ENCODE data around the gene MMP17.
"Not testable (repeated sequence)": the region's sequence is repeated elsewhere in the genome, so short reads cannot be mapped to it uniquely, and the experiment has no call there.

Gene MMP17

DNA sequence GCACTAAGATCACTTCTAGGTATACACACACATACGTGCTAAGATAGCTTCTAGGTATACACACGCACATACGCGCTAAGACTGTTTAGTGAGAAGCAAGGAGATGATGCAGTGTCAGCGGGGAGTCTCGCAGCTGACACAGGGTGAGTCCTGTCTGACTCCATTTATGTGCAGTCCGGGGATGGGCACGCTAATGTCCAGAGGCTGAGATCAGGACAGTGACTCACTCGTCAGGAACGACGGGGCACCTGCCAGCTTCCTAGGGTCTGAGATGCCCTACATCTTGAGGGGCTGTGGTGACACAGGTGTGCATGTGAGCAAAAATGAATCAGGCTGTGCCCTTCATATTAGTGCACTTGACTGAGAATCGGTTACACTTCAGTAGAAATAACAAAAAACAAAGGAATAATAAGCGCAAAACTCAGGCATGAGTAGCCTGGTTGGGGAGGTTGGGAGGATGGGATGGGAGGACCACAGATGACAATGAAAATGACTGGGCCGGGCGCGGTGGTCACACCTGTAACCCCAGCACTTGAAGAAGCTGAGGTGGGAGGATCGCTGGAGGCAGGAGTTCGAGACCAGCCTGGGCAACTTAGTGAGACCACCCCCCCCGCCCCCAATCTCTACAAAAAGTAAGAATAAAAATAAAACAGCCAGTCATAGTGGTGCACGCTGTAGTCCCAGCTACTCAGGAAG is 37.1 kb downstream of the MMP17 start:
- DNase-seq (ENCODE audit: low spot score): no peak

DNA sequence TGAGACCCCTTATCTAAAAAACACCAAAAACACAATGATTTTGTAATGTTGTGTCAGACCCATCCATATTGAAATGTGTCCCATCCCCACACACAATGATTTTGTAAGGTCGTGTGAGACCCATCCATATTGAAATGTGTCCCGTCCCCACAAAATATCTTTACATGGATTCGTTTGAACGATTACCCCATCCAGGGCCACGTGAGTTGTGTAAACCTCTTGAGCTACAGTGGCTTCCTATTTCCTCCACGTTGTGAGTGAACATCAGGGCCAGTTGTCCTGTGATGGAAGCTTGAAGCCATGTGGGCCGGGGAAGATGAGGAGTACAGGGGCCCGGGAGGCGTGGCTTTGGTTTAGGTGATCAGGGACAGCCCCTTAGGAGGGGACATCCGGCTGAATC is 39.3 kb downstream of the MMP17 start:
- no peak for DNase-seq (ENCODE audit: low spot score)

DNA sequence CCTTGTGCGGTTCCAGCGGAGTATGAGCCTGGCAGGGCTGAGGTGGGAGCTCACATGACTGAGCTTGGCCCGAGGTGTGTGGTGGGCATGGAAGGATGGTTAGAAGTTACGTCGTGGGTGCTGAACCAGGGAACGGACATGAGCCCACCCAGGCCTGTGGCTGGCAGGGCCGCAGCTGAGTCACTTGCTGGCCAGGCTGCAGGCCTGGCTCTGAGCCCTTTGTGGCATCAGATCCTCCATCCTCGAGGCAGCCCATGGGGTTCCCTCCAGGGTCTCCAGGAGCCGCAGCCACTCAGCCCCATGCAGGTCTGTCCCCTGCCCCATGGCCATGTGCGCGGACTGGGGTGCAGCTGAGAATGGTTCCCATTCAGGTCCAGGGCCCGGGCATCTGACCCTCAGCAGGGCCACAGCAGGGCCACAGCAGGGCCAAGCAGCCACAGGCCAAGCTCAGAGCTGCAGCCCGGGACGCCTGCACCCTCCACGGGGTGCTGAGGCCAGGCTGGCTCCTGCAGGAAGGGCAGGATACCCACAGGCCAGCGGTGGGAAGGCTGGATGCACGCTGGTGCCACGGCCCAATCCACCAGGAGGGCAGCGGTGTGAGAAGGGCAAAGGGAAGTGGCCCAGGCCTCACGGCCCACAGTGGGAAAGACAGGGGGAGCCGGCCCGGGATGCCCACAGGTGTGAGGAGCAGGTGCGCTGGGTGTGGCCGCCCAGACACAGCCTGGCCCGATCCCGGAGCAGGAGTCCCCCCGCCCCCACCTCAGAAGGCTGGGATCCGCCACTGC is 39.9 kb downstream of the MMP17 start:
- no peak for DNase-seq (ENCODE audit: low spot score)

DNA sequence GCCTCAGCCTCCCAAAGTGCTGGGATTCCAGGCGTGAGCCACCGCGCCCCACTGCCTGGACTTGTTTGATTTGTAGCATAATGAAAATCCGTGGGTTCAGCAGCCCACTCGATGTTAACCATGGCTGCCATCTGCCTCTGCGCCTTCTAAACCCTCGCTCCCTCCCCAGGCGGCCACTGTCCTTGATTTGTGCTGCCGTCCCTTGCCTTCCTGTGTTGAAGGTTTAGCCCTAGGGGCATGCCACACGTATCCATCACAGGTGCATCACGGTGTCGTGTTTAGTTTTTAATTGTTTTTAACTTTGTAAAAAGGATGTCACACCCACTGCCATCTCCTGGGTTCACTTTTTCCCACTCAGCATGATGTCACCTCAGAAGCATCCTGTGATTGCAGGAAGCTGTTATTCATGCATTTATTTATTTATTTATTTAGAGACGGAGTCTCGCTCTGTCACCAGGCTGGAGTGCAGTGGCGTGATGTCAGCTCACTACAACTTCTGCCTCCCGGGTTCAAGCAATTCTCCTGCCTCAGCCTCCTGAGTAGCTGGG is 41.8 kb downstream of the MMP17 start:
- no peak for DNase-seq (ENCODE audit: low spot score)

DNA sequence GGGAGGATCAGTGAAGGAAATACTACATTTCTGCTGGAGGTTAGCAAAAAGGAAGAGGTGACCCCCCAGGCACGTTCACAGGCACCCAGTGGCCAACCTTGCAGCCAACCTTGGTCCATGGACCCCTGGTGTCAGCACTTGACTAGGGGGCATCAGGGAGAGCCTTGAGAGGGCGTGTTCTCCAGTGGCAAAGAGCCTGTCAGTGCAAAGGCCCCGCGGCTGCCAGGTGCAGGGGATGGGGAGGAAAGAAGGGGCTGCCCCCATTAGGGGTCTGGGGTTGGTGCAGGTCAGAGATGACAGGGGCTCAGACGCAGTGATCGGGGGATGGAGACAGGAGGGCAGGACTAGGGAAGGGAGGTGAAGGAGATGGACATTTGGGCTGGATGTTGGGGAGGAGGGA is 43.5 kb downstream of the MMP17 start:
- DNase-seq (ENCODE audit: low spot score): no peak

DNA sequence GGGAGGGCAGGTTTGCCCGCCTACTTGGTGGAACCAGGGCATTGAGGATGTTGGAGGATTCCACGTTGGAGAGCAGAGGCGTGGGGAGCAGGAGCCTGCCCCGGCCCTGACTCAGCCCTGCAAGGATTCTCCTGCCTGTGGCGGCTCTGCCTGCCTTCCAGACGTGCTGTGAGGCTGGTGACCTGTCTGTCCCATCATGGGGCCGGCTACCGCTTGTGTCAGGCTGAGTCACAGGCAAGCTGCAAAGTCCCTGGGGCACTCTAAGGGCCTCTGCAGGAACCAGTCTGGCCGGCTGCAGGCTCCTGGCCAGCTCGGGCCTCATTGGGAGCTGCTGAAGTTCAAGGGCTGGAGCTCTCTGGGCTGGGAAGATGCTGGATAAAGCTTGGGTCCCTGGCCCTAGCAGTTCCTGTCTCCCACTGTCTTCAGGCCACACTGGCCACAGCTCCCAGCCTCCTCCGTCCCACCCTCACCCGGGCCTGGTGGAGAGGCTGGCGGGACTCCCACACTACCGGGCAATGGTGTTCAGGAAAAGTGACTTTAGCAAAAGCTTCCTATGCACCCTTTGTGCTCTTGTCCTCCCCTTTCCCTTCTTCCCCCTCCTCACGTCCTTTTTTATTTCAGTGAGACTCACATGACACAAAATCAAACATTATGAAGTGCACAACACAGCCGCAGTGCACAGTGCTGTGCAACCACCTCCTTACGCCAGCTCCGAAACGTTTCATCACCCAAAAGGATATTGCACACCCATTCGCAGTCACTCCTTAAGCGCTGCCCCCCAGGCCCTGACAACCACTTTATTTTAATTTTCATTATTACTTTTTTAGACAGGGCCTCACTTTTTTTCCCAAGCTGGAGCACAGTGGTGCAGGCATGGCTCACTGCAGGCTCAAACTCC is 44.2 kb downstream of the MMP17 start:
- no peak for DNase-seq (ENCODE audit: low spot score)

DNA sequence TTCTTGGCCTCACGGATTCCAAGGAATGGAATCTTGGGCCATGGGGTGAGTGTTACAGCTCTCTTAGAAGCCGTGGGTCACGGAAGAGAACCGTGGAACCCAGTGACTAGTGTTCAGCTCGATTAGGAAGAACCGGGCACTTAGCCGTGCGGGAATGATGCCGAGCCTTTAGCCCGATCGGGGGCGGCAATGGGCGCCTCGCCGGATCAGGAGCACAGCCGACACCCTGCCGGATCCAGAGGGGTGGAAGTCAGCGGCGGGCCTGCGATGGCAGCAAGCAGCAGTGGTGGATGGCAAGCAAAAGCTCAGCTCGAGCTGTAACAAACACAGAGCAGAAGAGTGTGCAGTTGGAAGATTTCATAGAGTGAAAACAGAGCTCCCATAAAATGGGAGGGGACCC is 45.1 kb downstream of the MMP17 start:
- DNase-seq (ENCODE audit: low spot score): no peak

DNA sequence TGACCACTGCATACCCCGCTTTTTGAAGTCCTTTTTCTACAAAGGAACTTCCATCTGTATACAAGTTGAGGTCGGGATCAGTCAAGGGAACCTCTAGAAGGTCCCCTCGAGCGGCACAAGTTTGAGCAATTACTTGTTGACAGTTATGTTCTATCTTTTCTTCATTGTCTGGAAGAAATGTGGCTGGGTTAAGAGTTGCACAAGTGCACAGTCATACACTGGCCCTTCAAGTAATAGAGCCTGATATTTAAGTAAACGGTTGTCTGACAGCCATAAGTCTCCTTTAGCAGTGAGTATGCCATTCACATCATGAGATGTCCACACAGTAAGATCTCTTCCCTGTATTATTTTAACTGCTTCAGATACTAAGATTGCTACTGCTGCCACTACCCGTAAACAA is 46.8 kb downstream of the MMP17 start:
- not testable (repeated sequence) for DNase-seq (ENCODE audit: low spot score)

DNA sequence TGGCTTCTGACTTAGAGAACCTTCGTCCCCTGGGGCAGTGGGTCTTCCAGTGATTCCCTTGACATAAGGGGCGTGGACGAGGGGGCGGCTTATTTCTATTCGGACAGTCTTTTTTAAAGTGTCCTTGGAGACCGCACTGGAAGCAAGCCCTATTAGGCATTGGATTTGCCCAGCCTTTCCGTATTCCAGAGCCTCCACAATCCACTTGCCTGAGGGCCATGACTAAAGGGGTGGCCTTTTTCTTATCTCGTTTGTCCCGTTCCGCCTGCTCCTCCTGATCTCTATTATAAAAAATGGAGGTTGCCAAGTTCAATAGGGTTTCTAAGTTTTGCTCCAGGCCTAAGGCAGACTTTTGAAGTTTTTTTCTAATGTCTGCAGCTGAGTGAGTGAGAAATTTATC is 49.0 kb downstream of the MMP17 start:
- DNase-seq (ENCODE audit: low spot score): not testable (repeated sequence)

DNA sequence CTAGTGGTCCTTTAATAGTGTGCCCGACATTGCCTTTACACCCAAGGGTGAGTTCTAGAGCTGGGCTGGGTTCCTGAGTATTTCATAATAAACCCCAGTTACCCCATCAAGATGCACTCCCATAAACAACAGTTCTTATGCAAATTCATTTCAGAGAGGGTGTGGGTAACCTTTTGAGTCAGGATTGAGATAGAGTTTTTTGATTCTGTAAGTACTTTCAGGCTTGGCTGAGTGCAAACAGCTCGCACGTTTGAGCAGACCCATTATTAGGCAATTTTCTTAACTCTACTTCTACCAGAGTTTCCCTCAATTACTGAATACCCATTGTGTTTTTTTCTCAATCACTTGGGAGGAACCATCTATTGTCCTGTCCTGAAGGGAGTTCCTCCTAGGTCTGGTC is 50.2 kb downstream of the MMP17 start:
- not testable (repeated sequence) for DNase-seq (ENCODE audit: low spot score)

DNA sequence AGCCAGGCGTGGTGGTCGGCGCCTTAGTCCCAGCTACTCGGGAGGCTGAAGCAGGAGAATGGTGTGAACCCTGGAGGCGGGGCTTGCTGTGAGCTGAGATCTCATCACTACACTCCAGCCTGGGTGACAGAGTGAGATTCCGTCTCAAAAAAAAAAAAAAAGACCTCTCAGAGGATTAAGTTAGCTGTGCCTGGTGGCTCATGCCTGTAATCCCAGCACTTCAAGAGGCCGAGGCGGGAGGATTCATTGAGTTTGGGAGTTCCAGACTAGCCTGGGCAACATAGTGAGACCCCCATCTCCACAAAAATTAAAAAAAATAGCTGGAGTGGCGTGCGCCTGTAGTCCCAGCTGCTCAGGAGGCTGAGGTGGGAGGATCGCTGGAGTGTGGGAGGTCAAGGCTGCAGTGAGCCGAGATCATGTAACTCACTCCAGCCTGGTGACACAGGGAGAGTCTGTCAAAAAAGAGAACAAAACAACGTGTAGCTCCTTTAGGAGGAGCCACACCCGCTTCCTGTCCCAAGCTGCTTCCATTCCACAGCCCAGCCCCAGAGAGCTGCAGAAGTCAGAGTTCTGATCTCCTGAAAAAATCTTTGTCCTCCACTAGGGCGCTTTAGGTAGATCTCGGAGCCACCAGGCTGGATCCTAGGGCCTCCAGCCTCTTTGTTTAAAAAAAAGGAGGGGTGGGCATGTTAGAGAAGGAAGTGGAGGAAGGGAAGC is 54.8 kb downstream of the MMP17 start:
- no peak for DNase-seq (ENCODE audit: low spot score)

DNA sequence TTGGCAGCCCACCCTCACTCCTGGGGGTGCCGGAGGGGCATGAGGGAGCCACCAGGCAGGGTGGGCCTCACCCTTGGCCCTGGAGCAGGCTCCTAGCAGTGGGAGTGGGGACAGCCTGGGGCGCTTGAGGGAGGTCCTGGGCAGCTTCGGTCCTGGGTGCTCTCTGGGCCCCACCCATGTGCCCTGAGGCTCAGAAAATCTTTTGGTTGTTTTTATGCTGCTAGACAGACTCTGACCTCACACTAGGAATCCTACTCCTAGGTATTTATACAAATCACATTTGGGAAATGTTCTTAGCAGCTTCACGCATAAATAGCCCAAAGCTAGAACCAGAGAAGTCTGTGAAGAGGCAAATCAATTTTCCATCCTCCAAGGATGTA is 55.3 kb downstream of the MMP17 start:
- DNase-seq (ENCODE audit: low spot score): no peak

DNA sequence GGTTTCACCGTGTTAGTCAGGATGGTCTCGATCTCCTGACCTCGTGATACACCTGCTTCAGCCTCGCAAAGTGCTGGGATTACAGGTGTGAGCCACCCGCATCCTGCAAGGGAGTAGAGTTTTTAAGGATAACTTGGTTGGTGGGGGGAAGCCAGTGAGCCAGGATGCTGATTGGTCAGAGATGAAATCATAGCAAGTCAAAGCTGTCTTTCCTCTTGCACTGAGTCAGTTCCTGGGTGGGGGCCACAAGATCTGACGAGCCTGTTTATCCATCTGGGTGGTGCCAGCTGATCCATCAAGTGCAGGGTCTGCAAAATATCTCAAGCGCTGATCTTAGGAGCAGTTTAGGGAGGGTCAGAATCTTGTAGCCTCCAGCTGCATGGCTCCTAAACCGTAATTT is 56.9 kb downstream of the MMP17 start:
- not testable (repeated sequence) for DNase-seq (ENCODE audit: low spot score)

DNA sequence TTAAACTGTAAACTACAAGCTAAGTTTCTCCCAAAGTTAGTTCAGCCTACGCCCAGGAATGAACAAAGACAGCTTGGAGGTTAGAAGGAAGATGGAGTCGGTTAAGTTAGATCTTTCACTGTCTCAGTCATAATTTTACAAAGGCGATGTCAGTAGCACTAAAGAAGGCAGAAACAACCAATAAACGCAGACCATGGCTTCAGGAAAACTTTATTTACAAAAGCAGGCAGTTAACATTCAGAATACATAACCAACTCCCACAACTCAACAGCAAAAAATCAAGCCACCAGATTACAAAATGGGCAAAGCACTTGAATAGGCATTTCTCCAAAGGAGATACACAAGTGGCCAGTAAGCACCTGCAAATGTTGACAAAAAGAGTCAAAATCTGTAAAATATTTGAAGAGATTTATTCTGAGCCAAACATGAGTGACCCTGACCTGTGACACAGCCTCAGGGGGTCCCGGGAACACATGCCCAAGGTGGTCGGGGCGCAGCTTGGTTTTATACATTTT is 57.4 kb downstream of the MMP17 start:
- no peak for DNase-seq (ENCODE audit: low spot score)

DNA sequence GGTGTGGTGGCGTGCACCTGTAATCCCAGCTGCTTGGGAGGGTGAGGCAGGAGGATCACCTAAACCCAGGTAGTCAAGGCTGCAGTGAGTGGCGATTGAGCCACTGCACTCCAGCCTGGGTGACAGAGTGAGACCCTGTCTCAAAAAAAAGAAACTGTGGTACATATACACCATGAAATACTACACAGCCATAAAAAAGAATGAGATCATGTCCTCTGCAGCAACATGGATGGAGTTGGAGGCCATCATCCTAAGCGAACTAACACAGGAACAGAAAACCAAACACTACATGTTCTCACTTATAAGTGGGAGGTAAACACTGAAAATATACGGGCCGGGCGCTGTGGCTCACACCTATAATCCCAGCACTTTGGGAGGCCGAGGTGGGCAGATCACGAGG is 63.5 kb downstream of the MMP17 start:
- not testable (repeated sequence) for DNase-seq (ENCODE audit: low spot score)

DNA sequence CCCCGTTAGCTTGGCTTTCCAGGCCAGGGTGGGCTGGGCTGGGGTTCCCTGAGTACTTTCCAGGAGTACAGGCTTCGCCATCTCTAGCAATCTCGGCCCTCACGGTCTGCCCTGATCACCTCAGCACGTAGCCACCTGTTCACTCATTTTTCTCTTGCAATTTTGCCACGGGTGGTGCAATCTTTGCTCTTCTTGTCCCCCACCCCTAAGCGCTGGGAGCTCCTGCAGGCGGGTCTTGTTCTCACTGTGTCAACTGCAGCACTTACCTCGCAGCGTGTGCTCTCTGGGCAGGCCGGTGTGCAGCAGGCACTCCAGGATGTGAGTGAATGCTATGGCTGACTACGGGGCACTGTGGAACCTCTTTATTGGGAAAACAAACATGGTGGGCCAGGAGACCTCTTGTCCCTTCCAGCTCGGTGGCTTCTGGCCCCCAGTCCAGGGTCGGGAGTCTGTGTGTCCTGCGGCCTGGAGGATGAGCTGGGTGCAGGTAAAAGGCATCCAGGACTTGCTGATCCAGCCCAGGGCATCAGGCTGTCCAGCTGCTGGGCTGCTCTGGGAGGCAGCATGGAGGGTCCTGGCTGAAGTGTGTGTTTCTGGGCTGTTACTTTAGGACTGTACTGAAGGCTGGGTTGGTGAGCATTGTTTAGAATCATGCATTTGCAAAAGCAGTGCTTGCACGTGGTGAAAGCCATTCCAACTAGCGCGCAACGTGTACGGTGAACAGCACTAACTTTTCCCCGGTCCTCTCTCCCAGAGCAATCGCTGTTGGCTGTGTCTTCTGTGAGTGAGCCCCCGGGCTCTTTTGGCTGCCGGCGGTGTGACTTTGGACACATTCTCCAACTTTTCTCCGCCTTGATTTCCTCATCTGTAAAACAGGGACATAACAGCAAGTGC is 64.8 kb downstream of the MMP17 start:
- DNase-seq (ENCODE audit: low spot score): no peak

DNA sequence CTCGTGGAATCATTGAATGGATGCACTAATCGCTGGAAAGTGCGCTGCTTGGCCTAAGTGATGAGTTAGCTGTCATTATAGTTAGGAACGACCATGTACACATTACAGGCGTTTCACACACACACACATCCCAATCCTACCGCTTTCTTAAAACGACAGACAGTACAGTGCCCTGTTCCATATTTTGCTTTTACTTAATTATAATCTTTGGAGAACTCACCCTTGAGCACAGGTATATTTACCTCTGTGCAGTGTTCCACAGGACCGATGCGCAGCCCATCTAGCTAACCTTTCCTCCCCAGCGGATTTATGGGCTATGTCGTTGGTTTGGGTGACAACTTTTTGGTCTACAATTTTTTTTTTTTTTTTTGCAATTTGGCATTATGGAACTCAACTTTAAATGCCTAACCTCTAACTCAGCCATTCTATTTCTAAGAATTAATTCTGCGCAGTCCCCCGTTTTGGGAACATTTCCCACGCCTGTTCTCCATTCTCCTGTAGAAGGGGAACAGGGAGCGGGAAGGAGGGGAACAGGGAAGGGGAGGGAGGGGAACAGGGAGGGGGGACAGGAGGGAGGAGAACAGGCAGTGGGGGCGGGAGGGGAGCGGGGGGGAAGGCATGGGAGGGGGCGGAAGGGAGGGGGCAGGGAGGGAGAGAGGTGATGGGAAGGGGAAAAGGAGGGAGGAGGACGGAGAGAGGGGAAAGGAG is 65.6 kb downstream of the MMP17 start:
- DNase-seq (ENCODE audit: low spot score): no peak

DNA sequence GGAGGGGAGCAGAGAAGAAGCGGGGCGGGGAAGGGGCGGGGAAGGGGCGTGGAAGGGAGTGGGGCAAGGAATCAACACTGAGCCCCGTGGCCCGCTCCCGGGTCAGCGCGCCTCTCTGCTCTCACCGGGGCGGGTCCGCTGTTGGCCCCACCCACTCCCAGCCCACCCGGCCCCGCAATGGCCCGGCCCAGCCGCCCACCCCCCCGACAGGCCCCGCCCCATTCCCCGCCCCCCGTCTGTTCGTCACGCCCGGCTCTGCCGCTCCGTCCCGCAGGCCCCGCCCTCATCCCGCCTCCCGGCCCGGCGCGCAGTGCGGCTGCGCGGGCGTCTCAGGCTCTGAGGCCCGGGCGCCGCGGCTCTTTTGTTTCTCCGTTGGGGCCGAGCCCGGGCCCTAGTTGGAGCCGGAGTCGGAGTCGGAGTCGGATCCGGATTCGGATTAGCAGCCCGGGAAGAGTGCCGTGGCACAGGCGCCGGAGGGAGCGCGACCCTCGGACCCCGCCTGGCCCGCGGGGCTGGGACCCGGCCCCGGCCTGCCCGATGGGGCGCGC is 66.2 kb downstream of the MMP17 start, which contains the start of gene ULK1:
TSS of gene ULK1 (plus strand) at position 310 of the 548 bp plus-strand sequence. CDS start 380 bp downstream, outside the sequence.
- DNase-seq (ENCODE audit: low spot score): peak; percentile 93

DNA sequence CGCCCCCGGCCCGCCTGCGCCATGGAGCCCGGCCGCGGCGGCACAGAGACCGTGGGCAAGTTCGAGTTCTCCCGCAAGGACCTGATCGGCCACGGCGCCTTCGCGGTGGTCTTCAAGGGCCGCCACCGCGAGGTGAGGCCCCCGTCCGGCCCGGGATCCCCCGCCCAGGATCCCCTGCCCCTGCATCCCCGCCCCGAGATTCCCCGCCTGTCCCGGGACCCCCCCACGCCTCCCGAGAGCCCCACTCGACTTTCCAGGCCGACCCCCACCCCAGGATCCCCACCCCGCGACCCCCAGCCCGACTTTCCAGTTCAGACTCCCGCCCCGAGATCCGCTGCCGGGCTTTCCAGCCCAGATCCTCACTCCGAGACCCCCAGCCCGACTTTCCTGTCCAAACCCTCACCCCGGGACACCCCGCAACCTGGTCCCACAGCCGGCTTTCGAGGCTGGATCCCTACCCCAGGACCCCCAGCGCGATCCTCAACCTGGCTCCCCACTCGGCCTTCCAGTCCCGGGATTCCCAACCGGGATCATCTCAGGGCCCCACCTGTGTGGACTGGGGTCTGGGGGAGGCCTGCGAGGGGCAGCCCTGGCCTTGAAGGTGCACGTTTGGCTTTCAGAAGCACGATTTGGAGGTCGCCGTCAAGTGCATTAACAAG is 66.9 kb downstream of the MMP17 start:
- DNase-seq (ENCODE audit: low spot score): no peak
